CD14-positive monocyte (primary cell): ENCODE measurements around the gene OR5C1. TPM values are rescaled to one million over a fixed set of nuclear protein-coding genes. Genes with fewer than 3 reads are reported as not detected.

Experiments used
- DNase-seq, 3 donors: peaks; one replicate each; pipeline ENCODE4 v3.0.0-alpha.2; 2011 to 2022
- H2AFZ ChIP-seq: 2 replicates; pipeline ENCODE4 v1.6.0; 2012; ENCODE audit warnings: mild to moderate bottlenecking, low read depth, low read length, inconsistent platforms; ENCODE audit not compliant: insufficient read depth, poor library complexity, severe bottlenecking
- H3K27ac ChIP-seq, 2 donors: 1 replicate in 1 of 2; 2 replicates in 1 of 2; pipeline ENCODE4 v1.5.1; 2012 to 2013; ENCODE audit warnings: low read length in 2 of 2, control low read depth in 1 of 2, inconsistent platforms in 1 of 2, low read depth in 1 of 2, mild to moderate bottlenecking in 1 of 2
- H3K27me3 ChIP-seq, 2 donors: one replicate each; pipeline versions ENCODE4 v1.6.0 to v1.6.1; 2011 to 2013; ENCODE audit warnings: low read length in 2 of 2; ENCODE audit not compliant: control insufficient read depth in 2 of 2, insufficient read depth in 2 of 2
- H3K36me3 ChIP-seq, 2 donors: replicated peaks in 1 of 2; 1 replicate in 1 of 2; 2 replicates in 1 of 2; pipeline versions ENCODE4 v1.5.1 to v1.6.1; 2012 to 2013; ENCODE audit warnings: low read length in 2 of 2, control low read depth in 1 of 2, inconsistent platforms in 1 of 2, mild to moderate bottlenecking in 1 of 2; ENCODE audit not compliant: insufficient read depth in 2 of 2, control insufficient read depth in 1 of 2
- H3K4me1 ChIP-seq, 2 donors: 1 replicate in 1 of 2; 2 replicates in 1 of 2; pipeline versions ENCODE4 v1.5.1 to v1.6.1; 2012 to 2013; ENCODE audit warnings: low read length in 2 of 2, control low read depth in 1 of 2, inconsistent platforms in 1 of 2, mild to moderate bottlenecking in 1 of 2, moderate library complexity in 1 of 2; ENCODE audit not compliant: insufficient read depth in 2 of 2, control insufficient read depth in 1 of 2
- H3K4me2 ChIP-seq: replicated peaks from 2 replicates; pipeline ENCODE3; 2012; ENCODE audit warnings: low read length, moderate library complexity, mild to moderate bottlenecking; ENCODE audit not compliant: poor library complexity, severe bottlenecking; ENCODE audit errors: extremely low read depth
- H3K4me3 ChIP-seq, 3 experiments: fragments of 200-600 bp in 1 of 3; sonication (generic) in 1 of 3; replicated peaks in 1 of 3; 1 replicate in 2 of 3; 2 replicates in 1 of 3; pipeline ENCODE4 v1.5.1; 2011 to 2013; ENCODE audit warnings: low read length in 3 of 3, mild to moderate bottlenecking in 3 of 3, control low read depth in 2 of 3, low read depth in 2 of 3, inconsistent platforms in 1 of 3, moderate library complexity in 1 of 3
- H3K79me2 ChIP-seq: 2 replicates; pipeline ENCODE4 v1.6.0; 2012; ENCODE audit warnings: mild to moderate bottlenecking, control low read depth, inconsistent platforms, low read length, moderate library complexity; ENCODE audit not compliant: insufficient read depth
- H3K9ac ChIP-seq: 2 replicates; pipeline ENCODE4 v1.6.0; 2017; ENCODE audit warnings: low read length, mild to moderate bottlenecking; ENCODE audit not compliant: insufficient read depth, poor library complexity, severe bottlenecking
- H3K9me3 ChIP-seq, 2 donors: replicated peaks in 1 of 2; 1 replicate in 1 of 2; 2 replicates in 1 of 2; pipeline versions ENCODE4 v1.5.1 to v1.6.1; 2012 to 2013; ENCODE audit warnings: low read length in 2 of 2, control low read depth in 1 of 2; ENCODE audit not compliant: control insufficient read depth in 1 of 2, insufficient read depth in 1 of 2
- H4K20me1 ChIP-seq: 2 replicates; pipeline ENCODE4 v1.6.0; 2012; ENCODE audit warnings: mild to moderate bottlenecking, low read length, control low read depth, moderate library complexity; ENCODE audit not compliant: insufficient read depth
- H3K27ac Mint-ChIP-seq, 7 donors: one replicate each; pipeline ENCODE4 v1.8.0; 2020; ENCODE audit warnings: mild to moderate bottlenecking in 7 of 7, mixed read lengths in 7 of 7, moderate library complexity in 6 of 7, inconsistent platforms in 2 of 7
- H3K27me3 Mint-ChIP-seq, 3 donors: one replicate each; pipeline ENCODE4 v1.8.0; 2021 to 2022; ENCODE audit warnings: low read depth in 3 of 3, mild to moderate bottlenecking in 3 of 3, mixed read lengths in 3 of 3, moderate library complexity in 3 of 3, inconsistent platforms in 1 of 3
- H3K36me3 Mint-ChIP-seq, 2 donors: one replicate each; pipeline ENCODE4 v1.8.0; 2020; ENCODE audit warnings: mixed read lengths in 2 of 2, inconsistent platforms in 1 of 2, mild to moderate bottlenecking in 1 of 2
- H3K4me1 Mint-ChIP-seq: one replicate; pipeline ENCODE4 v1.8.0; 2020; ENCODE audit warnings: mild to moderate bottlenecking, mixed read lengths
- H3K4me3 Mint-ChIP-seq, 2 donors: one replicate each; pipeline ENCODE4 v1.8.0; 2020; ENCODE audit warnings: mild to moderate bottlenecking in 2 of 2, mixed read lengths in 2 of 2, moderate library complexity in 1 of 2
- H3K9me3 Mint-ChIP-seq, 7 donors: one replicate each; pipeline ENCODE4 v1.8.0; 2020 to 2022; ENCODE audit warnings: mixed read lengths in 7 of 7, mild to moderate bottlenecking in 6 of 7, moderate library complexity in 6 of 7, inconsistent platforms in 2 of 7
- WGBS: methylation state at CpG from one replicate; pipeline ENCODE4 v1.1.5; 2013; ENCODE audit warnings: missing lambda C conversion rate; ENCODE audit not compliant: insufficient coverage; 5-methylcytosine and 5-hydroxymethylcytosine counted together
- intact Hi-C, 2 donors: fragments of 100-400 bp; cut with micrococcal nuclease; formaldehyde crosslinking; loops; one replicate each; pipeline versions ENCODE4 v1.15.0 to v1.15.1; 2023
- polyA plus RNA-seq, 3 donors: library from polyadenylated mRNA; depleted of rRNA in 1 of 3; unstranded in 2 of 3; stranded (reverse) in 1 of 3; fragments of 300-500 nt in 2 of 3; fragments of >200 nt in 1 of 3; fragmentation: Illumina TruSeq in 2 of 3; gene quantifications; 1 replicate in 2 of 3; 2 replicates in 1 of 3; pipeline ENCODE4 v1.2.3, GENCODE V29; 2012 to 2021
- TF ChIP-seq, protein P1 (sequence below): fragments of 200-600 bp; IDR thresholded peaks from one replicate; pipeline ENCODE4 v1.8.0; 2022; ENCODE audit warnings: antibody characterized with exemption, mild to moderate bottlenecking

Gene OR5C1
- polyA plus RNA-seq, 3 donors = not detected

DNA sequence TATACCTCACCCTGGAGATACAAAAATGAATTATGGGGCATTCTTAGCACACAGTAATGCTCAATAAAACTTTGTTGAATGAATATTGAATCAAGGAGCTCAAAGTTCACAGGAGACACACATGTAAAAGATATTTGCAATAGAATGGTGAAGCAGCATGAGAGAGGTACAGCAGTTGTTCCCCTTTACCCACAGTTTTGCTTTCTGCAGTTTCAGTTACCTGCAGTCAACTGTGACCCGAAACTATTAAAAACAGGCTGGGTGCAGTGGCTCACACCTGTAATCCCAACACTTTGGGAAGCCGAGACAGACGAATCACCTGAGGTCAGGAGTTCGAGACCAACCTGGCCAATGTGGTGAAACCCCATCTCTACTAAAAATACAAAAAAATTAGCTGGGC, 2.4 kb upstream of the OR5C1 start:
- H2AFZ ChIP-seq = no peak overlapping the region
- intact Hi-C loops = no loop called here

DNA sequence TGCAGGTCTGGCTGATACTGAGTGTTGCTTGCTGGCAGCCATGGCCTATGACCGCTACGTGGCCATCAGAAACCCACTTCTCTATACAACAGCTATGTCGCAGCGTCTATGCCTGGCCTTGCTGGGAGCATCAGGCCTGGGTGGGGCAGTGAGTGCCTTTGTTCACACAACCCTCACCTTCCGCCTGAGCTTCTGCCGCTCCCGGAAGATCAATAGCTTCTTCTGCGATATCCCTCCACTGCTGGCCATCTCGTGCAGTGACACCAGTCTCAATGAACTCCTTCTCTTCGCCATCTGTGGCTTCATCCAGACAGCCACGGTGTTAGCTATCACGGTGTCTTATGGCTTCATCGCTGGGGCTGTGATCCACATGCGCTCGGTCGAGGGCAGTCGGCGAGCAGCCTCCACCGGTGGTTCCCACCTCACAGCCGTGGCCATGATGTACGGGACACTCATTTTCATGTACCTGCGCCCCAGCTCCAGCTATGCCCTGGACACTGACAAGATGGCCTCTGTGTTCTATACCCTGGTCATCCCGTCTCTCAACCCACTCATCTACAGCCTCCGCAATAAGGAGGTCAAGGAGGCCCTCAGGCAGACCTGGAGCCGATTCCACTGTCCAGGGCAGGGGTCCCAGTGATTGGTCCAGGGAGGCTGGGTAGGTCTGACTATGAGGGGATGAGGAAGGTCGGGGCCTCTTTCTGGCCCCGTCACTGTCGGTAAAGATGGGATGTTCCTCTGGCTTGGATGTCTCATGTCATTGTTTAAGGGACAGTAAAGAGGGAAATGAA, 718 bp downstream of the OR5C1 start:
- H3K4me3 Mint-ChIP-seq = no peak overlapping the region
- H3K4me2 ChIP-seq = no peak overlapping the region
- H2AFZ ChIP-seq = no peak overlapping the region
- H3K4me3 ChIP-seq = no peak overlapping the region
- WGBS = 93% methylated on average over 24 of the region's 28 CpGs
- TF ChIP-seq, protein P1, sequence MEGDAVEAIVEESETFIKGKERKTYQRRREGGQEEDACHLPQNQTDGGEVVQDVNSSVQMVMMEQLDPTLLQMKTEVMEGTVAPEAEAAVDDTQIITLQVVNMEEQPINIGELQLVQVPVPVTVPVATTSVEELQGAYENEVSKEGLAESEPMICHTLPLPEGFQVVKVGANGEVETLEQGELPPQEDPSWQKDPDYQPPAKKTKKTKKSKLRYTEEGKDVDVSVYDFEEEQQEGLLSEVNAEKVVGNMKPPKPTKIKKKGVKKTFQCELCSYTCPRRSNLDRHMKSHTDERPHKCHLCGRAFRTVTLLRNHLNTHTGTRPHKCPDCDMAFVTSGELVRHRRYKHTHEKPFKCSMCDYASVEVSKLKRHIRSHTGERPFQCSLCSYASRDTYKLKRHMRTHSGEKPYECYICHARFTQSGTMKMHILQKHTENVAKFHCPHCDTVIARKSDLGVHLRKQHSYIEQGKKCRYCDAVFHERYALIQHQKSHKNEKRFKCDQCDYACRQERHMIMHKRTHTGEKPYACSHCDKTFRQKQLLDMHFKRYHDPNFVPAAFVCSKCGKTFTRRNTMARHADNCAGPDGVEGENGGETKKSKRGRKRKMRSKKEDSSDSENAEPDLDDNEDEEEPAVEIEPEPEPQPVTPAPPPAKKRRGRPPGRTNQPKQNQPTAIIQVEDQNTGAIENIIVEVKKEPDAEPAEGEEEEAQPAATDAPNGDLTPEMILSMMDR = no peak
- H3K4me1 Mint-ChIP-seq = no peaks in the 10 kb centered on the region
- intact Hi-C loops = no loop called here
- no peaks in the 10 kb centered on the region for H3K36me3 ChIP-seq
- H3K4me1 ChIP-seq = no peaks in the 10 kb centered on the region
- H3K27me3 ChIP-seq = no peaks in the 10 kb centered on the region
- H3K27ac ChIP-seq = no peak overlapping the region
- H3K27ac Mint-ChIP-seq = no peak overlapping the region
- H3K36me3 Mint-ChIP-seq = no peaks in the 10 kb centered on the region
- no peaks in the 10 kb centered on the region for H3K79me2 ChIP-seq
- no peak overlapping the region for H3K9ac ChIP-seq
- peaks cover 0 to 6% (median 2%) of the 10 kb centered on the region in 3 donors for H3K27me3 Mint-ChIP-seq
- no peak for DNase-seq
- no peaks in the 10 kb centered on the region for H3K9me3 ChIP-seq
- H3K9me3 Mint-ChIP-seq = peaks cover 0 to 8% (median 0%) of the 10 kb centered on the region in 7 donors
- H4K20me1 ChIP-seq = no peaks in the 10 kb centered on the region

More for the DNA sequence above, 2.4 kb upstream of the OR5C1 start:
- Histone ChIP-seq H3K27ac (no peak overlapping the region), H3K36me3 (no peaks in the 10 kb centered on the region), H3K4me2 (no peak overlapping the region), H3K4me1 (no peaks in the 10 kb centered on the region), H3K9ac (no peak overlapping the region), H3K9me3 (no peaks in the 10 kb centered on the region), H3K4me3 (no peak overlapping the region), H3K79me2 (no peaks in the 10 kb centered on the region), H4K20me1 (no peaks in the 10 kb centered on the region), H3K27me3 (no peaks in the 10 kb centered on the region)
- Mint-ChIP-seq H3K4me3 (no peak overlapping the region), H3K36me3 (no peaks in the 10 kb centered on the region), H3K27ac (no peak overlapping the region), H3K4me1 (no peaks in the 10 kb centered on the region), H3K9me3 (peaks cover 0 to 3% (median 0%) of the 10 kb centered on the region in 7 donors), H3K27me3 (peaks cover 0 to 3% (median 0%) of the 10 kb centered on the region in 3 donors)
- WGBS = no CpG with 5 or more reads among the region's 4 CpGs
- TF ChIP-seq, protein P1 = no peak
- DNase-seq = no peak
